NCI-H226 (cell line): ENCODE measurements around the gene ZBTB16.

Experiments used
- DNase-seq: peaks from one replicate; pipeline ENCODE4 v3.0.0-alpha.2; 2015

The ZBTB16 gene

DNA sequence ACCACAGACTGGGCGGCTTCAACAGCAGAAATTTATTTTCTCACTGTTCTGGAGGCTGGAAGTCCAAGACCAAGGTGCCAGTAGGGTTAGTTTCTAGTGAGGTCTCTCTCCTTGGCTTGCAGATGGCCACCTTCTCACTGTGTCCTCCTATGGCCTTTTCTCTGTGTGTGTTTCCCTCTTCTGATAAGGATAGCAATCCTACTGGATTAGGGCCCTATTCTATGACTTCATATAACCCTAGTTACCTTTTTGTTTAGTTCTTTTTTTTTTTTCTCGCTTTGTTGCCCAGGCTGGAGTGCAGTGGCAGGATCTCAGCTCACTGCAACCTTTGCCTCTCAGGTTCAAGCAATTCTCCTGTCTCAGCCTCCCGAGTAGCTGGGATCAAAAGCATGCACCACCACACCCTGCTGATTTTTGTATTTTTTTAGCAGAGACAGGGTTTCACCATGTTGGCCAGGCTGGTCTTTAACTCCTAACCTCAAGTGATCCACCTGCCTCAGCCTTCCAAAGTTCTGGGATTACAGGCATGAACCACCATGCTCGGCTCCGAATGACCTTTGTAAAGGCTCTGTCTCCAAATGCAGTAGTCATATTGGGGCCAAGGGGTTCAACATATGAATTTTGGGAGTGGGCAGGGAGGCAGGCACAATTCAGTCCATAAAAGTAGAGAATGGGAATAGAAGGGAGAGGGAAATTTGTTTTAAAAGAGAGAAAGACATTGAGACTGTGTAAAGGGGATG, 211.2 kb downstream of the ZBTB16 start:
- DNase-seq, result no peak

- DNase-seq, result no peak
Measured at GRCh38 chr11:114271316-114271715, 211.8 kb downstream of the ZBTB16 start.

- no peak for DNase-seq
Measured at GRCh38 chr11:114272311-114272710, 212.8 kb downstream of the ZBTB16 start.

- DNase-seq, result no peak
Measured at GRCh38 chr11:114273071-114273470, 213.6 kb downstream of the ZBTB16 start.

- DNase-seq, result no peak
Measured at GRCh38 chr11:114273890-114274635, 214.6 kb downstream of the ZBTB16 start.

DNA sequence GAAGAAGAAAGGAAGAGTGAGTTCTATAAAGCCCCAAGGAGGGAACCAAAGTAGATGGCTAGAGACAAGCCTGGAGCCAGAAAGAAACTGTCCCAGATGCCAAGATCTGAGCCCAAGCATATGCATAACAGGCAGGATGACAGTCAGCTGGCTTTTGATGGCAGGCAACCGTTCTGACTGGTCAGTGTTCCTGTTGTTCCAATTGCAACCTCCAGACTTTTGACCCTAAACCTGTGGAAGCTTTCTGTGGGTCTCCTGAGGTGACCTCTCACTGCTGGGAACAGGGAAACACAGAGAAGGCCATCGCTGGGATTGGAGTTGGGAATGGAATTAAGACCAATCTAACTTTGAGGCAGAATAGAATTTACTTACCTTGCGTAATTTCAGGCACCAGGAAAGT, 215.1 kb downstream of the ZBTB16 start:
- no peak for DNase-seq

GRCh38 chr11:114275280-114275679, 215.8 kb downstream of the ZBTB16 start:
- DNase-seq, result no peak

DNA sequence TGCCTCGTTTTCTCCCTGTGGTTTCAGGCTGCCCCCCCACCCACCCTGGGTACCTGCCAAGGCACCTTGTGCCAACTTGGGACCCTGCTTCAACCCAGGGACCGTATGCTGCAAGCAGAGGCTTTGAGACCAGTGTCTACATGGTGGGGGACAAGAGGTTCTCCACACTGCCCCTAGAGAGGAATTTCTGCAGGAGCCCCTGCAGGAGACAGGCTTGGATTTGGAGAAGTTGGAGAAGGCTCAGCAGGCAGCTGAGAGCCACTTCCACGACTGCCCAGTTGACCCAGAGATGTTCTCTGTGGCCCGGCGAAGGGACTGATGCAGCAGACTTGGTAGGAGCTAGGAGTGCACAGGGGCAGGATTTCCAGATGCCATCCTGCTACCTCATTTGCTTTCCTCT, 216.6 kb downstream of the ZBTB16 start:
- no peak for DNase-seq

GRCh38 chr11:114277637-114278341, 218.3 kb downstream of the ZBTB16 start:
- no peak for DNase-seq

DNA sequence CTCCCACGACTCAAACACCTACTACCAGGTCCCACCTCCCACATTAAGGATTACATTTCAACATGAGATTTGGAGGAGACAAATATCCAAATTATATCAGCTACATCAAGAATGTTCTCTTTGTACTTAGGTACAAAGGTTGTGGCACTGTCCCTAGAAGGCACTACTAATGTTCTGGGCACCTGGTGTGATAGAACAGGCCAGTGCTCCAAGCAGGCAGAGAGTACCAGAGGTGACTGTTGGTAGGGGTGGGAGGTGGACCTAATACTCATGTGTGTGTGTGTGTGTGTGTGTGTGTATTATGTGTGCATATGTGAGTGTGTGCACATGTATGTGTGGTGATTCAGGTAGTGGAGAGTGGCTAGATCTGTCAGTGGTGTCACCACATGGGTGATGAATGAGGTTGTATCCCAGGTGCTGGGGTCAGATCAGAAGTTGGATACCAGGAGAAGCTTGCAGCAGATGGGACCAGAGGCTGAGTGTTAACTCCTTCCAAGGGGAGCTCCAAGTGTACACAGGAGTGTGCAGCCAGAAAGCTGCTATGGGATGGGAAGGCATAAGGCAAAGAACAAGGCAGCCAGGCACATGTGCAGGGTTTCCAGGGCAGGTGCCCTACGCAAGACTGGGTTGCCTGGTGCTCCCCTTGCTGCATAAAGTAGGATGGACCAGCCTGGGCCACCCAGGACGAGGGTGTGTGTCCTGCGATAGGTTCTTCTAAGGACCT, 219.0 kb downstream of the ZBTB16 start:
- DNase-seq, result no peak

- DNase-seq, result peak; percentile 57
Measured at GRCh38 chr11:114279792-114280546, 220.5 kb downstream of the ZBTB16 start.

- peak; percentile 87 for DNase-seq
Measured at GRCh38 chr11:114280696-114281095, 221.2 kb downstream of the ZBTB16 start.

DNA sequence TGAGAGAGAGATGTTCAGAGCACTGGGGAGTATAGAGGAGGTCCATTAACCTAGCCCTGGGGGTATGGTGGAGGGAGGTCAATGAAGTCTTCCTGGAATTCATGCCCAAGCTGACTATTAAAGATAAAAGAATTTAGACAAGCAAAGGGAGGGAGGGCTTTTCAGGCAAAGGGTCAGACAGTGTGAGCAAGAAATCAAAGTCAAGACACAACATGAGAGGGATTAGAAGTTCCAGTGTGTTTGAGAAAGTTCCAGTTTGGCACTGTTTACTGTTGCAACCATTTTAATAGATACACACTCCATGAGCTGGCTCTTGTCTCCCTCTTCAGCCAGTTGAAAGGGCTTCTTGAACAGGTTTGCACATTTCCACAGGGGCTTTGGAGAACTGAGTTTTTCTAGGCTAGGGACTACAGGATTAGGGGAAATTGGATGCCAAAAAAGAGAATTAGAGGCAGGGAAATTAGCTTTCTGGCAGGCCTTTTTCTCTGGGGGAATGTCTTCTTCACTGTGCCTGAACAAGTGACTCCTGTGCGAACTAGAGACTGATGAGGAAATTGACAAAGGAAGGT, 222.0 kb downstream of the ZBTB16 start:
- DNase-seq, result no peak

- DNase-seq, result no peak
Measured at GRCh38 chr11:114282488-114282887, 223.0 kb downstream of the ZBTB16 start.

GRCh38 chr11:114283422-114283821, 223.9 kb downstream of the ZBTB16 start:
- DNase-seq, result no peak

GRCh38 chr11:114284021-114284420, 224.5 kb downstream of the ZBTB16 start:
- DNase-seq, result peak; percentile 65

DNA sequence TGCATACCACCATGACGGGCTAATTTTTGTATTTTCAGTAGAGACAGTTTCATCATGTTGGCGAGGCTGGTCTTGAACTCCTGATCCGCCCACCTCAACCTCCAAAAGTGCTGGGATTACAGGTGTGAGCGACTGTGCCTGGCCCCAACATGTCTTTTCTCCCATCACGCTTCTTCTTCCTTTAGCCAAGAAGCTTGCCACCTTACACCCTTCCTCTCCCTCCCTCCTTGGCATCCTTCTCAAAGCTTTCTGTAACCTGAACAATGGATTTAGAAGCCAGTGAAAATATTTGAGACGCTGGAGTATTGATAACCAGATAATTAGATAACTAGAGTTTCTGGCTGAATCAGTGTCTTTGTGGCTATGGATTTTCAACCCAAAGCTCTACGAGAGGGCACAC, 225.4 kb downstream of the ZBTB16 start:
- no peak for DNase-seq

GRCh38 chr11:114285599-114285998, 226.1 kb downstream of the ZBTB16 start:
- DNase-seq, result peak; percentile 68

- DNase-seq, result no peak
Measured at GRCh38 chr11:114286229-114286628, 226.7 kb downstream of the ZBTB16 start.

- DNase-seq, result no peak
Measured at GRCh38 chr11:114287154-114287553, 227.6 kb downstream of the ZBTB16 start.

- DNase-seq, result no peak
Measured at GRCh38 chr11:114288136-114288535, 228.6 kb downstream of the ZBTB16 start.

DNA sequence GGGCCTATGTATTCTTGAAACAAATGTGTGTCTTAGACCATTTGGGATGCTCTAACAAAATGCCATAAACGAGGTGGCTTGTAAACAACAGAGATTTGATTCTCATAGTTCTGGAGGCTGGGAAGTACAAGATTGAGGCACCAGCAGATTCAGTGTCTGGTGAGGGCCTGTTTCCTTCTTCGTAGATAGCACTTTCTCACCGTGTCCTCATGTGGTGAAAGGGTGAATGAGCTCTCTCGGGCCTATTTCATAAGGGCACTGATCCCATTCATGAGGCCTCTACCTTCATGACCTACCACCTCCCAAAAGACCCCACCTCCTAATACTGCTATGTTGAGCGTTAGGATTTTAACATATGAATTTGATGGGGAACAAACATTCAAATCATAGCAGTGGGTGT, 230.3 kb downstream of the ZBTB16 start:
- no peak for DNase-seq
